ENCODE measurements around the gene GRB14. TPM values are rescaled to one million over a fixed set of nuclear protein-coding genes. Genes with fewer than 3 reads are reported as not detected.

The GRB14 gene
- total and polyA plus RNA-seq, 10 of the 15 experiments (the other 5 are each of a cell fraction or from before 2014, with no cell fraction given), result not detected

DNA sequence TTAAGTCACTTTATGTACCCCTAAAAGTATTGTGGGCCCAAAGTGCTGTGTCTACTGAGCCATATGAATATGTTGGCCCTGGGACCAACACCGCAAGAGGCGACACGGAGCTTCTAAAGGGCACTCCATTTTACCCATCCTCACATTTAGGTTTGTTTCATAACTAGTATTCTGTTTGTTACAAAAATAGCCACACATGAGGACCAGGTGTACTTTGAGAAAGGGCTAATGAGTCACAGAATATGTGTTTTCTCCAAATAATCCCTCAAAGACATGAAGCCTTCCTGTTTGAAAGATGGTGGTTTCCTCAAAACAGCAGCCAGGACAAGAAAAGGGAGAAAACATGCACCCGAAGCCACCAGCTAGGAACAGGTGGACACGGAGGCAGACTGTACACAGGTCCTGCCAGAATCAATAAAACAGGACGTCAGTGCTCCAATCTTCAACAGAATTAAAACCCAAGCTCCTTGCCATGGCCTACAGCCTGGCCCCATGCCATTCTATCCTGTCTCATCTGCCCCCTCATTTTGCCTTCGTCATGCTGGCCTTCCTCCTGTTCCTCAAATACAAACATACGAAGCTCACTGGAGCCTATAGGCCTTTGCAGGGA, 21.8 kb upstream of the GRB14 start:
- no peak overlapping the region for H3K27ac ChIP-seq (ENCODE audit: control insufficient read depth, insufficient read depth)
- ChIA-PET SMC1A (ENCODE audit: uncharacterized antibody, unreplicated experiment) (no interaction called here), CTCF (interaction anchor here (1.5 kb wide), 1 partner anchor 24 kb away, joined by 3 read pairs; no protein-coding TSS in a partner anchor), RAD21 (ENCODE audit: unreplicated experiment) (no interaction called here), POLR2A (no interaction called here)
- no peak overlapping the region for H3K9ac ChIP-seq (ENCODE audit: control insufficient read depth, insufficient read depth, low read length)
- ATAC-seq (no peak), DNase-seq (ENCODE audit: low read depth, low spot score) (no peak), FAIRE-seq (no peak)
- no TSS peak for BruUV-seq (replicated peaks)
- WGBS (ENCODE audit: insufficient coverage, insufficient replicate concordance, low lambda C conversion rate, missing lambda C conversion rate), result 41% methylated on average over 8 of the region's 8 CpGs
- no peak overlapping the region for H3K4me3 ChIP-seq
- no peak overlapping the region for H3K4me2 ChIP-seq (ENCODE audit: control insufficient read depth, insufficient read depth)
- H3K9me3 ChIP-seq (replicated peaks; ENCODE audit: control insufficient read depth, insufficient read depth, low read length), result no peaks in the 10 kb centered on the region
- no peaks in the 10 kb centered on the region for H3K36me3 ChIP-seq (ENCODE audit: control insufficient read depth in 2 of 2, insufficient read depth in 2 of 2, low read length in 1 of 2)
- no peak overlapping the region for H2AFZ ChIP-seq (ENCODE audit: control insufficient read depth, low read depth, low read length)
- no peaks in the 10 kb centered on the region for H3K79me2 ChIP-seq (ENCODE audit: control insufficient read depth, insufficient read depth, low read length)
- intact Hi-C loops (cut with micrococcal nuclease; ENCODE audit: unreplicated experiment) (no loop called here), in situ Hi-C loops (cut with MboI) (no loop called here)
- H3K27me3 ChIP-seq (replicated peaks in 1 of 2; ENCODE audit: control insufficient read depth in 2 of 2, insufficient read depth in 2 of 2, low read length in 1 of 2), result no peaks in the 10 kb centered on the region
- no peaks in the 10 kb centered on the region for H4K20me1 ChIP-seq (ENCODE audit: control insufficient read depth, insufficient read depth)
- no peaks in the 10 kb centered on the region for H3K4me1 ChIP-seq (ENCODE audit: control insufficient read depth, insufficient read depth, low read length)
- TF ChIP-seq HCFC1 (IDR thresholded peaks at IDR 0.05; ENCODE audit: low read length), result no peak
- no peak for TF ChIP-seq SMAD1 (IDR thresholded peaks at IDR 0.05; ENCODE audit: low read depth, partially characterized antibody)
- no peak for TF ChIP-seq HDAC2 (IDR thresholded peaks at IDR 0.05)
- TF ChIP-seq, protein P1, sequence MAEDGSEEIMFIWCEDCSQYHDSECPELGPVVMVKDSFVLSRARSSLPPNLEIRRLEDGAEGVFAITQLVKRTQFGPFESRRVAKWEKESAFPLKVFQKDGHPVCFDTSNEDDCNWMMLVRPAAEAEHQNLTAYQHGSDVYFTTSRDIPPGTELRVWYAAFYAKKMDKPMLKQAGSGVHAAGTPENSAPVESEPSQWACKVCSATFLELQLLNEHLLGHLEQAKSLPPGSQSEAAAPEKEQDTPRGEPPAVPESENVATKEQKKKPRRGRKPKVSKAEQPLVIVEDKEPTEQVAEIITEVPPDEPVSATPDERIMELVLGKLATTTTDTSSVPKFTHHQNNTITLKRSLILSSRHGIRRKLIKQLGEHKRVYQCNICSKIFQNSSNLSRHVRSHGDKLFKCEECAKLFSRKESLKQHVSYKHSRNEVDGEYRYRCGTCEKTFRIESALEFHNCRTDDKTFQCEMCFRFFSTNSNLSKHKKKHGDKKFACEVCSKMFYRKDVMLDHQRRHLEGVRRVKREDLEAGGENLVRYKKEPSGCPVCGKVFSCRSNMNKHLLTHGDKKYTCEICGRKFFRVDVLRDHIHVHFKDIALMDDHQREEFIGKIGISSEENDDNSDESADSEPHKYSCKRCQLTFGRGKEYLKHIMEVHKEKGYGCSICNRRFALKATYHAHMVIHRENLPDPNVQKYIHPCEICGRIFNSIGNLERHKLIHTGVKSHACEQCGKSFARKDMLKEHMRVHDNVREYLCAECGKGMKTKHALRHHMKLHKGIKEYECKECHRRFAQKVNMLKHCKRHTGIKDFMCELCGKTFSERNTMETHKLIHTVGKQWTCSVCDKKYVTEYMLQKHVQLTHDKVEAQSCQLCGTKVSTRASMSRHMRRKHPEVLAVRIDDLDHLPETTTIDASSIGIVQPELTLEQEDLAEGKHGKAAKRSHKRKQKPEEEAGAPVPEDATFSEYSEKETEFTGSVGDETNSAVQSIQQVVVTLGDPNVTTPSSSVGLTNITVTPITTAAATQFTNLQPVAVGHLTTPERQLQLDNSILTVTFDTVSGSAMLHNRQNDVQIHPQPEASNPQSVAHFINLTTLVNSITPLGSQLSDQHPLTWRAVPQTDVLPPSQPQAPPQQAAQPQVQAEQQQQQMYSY (CRISPR knock-in tag; IDR thresholded peaks at IDR 0.05), result no peak
- TF ChIP-seq NFIC (IDR thresholded peaks at IDR 0.05; ENCODE audit: low read depth, low read length), result no peak
- TF ChIP-seq ZBED1 (IDR thresholded peaks at IDR 0.05; ENCODE audit: borderline replicate concordance), result no peak
- TF ChIP-seq ZSCAN29 (IDR thresholded peaks at IDR 0.05), result no peak

Measured in GM12878 (cell line).